ENCODE data around the gene PCID2.

Gene PCID2

DNA sequence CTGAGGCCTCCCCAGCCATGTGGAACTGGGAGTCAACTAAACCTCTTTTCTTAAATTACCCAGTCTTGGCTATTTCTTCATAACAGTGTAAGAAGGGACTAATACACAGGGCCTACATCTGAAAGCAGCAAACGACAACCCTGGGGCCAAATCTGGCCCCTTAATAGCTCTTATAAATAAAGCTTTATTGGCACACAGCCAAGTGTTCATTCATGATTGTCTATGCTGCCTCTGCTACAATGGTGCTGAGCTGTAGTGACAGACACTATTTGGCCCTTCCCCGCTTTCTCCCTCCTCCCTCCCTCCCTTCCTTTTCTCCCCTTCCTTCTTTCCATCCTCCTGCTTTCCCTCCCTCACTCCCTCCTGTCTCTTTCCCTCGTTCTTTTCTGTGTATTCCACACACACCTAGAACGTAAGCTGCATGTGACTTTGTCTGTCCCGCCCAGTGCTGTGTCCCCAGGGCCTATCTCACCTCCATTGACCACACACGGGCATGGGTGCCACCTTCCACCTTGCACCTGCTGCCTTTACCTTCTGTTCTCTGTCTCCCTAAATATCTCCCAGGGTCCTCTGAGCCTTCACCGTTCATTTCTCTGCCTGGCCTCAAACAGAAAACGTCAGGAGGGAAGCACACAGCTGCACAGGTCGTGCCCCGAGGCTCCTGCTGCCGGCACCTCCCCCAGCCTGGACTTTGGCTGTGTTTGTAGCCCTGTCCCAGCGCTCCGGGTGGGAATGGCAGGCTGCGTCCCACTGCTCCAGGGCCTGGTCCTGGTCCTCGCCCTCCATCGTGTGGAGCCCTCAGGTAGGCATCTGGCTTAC is 50.3 kb downstream of the PCID2 start, which contains the start of gene PROZ:
PROZ (plus strand) TSS at position 720 of the 819 bp plus-strand sequence; CDS start at position 733, 13 bp downstream.
- Histone ChIP-seq H3K4me3 (no peak within 1 kb of the TSS), H3K36me3 (no peaks in the 10 kb centered on the region), H3K4me1 (peaks cover 0 to 9% (median 3%) of the 10 kb centered on the region in 4 donors), H3K27me3 (peaks cover 0 to 14% of the 10 kb centered on the region in 2 donors), H3K9me3 (no peaks in the 10 kb centered on the region), H3K27ac (no peak within 1 kb of the TSS)
- TF ChIP-seq, protein P1, sequence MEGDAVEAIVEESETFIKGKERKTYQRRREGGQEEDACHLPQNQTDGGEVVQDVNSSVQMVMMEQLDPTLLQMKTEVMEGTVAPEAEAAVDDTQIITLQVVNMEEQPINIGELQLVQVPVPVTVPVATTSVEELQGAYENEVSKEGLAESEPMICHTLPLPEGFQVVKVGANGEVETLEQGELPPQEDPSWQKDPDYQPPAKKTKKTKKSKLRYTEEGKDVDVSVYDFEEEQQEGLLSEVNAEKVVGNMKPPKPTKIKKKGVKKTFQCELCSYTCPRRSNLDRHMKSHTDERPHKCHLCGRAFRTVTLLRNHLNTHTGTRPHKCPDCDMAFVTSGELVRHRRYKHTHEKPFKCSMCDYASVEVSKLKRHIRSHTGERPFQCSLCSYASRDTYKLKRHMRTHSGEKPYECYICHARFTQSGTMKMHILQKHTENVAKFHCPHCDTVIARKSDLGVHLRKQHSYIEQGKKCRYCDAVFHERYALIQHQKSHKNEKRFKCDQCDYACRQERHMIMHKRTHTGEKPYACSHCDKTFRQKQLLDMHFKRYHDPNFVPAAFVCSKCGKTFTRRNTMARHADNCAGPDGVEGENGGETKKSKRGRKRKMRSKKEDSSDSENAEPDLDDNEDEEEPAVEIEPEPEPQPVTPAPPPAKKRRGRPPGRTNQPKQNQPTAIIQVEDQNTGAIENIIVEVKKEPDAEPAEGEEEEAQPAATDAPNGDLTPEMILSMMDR (IDR thresholded peaks at IDR 0.05), result no peak
- DNase-seq, result no peak
- intact Hi-C loops (cut with DNase I; ENCODE audit: low total_unique reads), result loop anchor here (10.0 kb wide), 2 partner anchors 47 to 123 kb away; partner anchors contain the start of genes CUL4A and PCID2

DNA sequence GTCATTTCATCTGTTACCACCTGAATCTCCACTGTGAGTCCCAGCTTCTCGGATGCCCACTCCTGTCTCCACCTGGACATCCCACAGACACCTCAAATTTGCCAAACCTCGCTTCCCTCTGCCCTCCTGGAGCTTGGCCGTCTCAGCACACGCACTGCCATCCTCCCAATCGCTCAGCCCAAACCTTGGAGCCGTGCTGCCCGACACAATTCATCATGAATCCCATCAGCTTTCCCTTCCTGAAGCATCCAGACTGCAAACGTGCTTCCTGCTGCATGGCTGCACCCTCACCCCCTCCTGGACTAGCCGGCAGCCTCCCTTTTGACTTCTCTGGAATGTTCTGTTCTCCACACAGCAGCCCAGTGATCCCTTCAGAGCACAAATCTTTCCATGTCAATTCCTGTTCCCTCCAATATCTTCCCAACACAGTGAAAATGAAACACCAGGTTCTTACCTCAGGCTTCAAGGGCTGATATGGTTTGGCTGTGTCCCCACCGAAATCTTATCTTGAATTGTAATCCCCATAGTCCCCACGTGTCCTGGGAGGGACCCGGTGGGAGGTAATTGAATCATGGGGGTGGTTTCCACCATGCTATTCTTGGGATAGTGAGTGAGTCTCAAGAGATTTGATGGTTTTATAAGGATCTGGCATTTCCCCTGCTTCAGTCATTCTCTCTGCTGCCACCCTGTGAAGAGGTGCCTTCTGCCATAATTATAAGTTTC is 51.1 kb downstream of the PCID2 start:
- Histone ChIP-seq H3K9me3 (no peaks in the 10 kb centered on the region), H3K4me1 (peaks cover 0 to 15% (median 8%) of the 10 kb centered on the region in 4 donors), H3K36me3 (no peaks in the 10 kb centered on the region), H3K27ac (no peak overlapping the region), H3K27me3 (peaks cover 0 to 9% of the 10 kb centered on the region in 2 donors), H3K4me3 (no peak overlapping the region)
- TF ChIP-seq, protein P1 (IDR thresholded peaks at IDR 0.05), result no peak
- intact Hi-C loops (cut with DNase I; ENCODE audit: low total_unique reads), result loop anchor here (10.0 kb wide), 2 partner anchors 47 to 123 kb away; partner anchors contain the start of genes CUL4A and PCID2
- no peak for DNase-seq

DNA sequence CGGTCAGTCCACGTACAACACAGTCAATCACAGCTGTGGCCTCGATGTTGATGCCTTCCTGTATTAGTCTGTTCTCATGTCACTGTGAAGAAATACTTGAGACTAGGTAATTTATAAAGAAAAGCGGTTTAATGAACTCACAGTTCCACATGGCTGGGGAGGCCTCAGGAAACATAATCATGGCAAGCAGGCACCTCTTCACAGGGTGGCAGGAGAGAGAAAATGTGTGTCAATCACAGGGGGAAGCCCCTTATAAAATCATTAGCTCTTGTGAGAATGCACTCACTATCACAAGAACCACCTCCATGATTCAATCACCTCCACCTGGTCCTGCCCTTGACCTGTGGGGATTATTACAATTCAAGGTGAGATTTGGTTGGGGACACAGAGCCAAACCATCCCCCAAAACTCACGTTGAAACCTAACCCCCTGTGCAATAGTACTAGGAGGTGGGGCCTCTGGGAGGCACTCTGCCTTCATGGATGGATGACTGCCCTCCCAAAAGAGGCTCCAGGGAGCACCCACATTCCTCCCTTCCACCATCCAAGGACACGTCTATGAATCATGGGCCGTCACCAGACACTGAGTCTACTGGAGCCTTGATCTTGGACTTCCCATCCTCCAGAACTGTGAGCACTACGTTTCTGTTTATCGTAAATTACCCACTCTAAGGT is 52.4 kb downstream of the PCID2 start:
- H3K27me3 ChIP-seq, result peaks cover 0 to 5% of the 10 kb centered on the region in 2 donors
- intact Hi-C loops (cut with DNase I; ENCODE audit: low total_unique reads), result loop anchor here (10.0 kb wide), 2 partner anchors 49 to 121 kb away; partner anchors contain the start of genes CUL4A and PCID2

DNA sequence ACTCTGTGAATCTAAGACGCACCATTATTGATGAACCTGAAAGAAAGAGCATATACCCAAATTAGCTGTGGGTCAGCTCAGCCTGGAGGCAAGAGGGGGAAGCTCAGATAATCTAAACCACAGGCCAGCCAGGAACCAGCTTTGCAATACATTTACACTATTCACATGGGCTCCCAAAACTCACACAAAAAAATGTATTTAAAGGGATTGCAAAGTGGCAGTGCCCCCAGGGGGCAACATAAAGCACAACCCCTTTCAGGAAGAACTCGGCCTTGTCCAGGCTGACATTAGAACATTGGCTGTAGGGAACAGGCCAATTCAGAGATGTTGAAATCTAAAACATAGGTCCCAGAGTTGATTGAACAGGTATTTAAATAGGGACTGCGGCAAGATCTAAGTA is 53.3 kb downstream of the PCID2 start:
- Histone ChIP-seq H3K27ac (peak overlapping the region in 1 of 2 donors; percentile 54), H3K27me3 (peaks cover 0 to 4% of the 10 kb centered on the region in 2 donors), H3K36me3 (no peaks in the 10 kb centered on the region), H3K4me3 (no peak overlapping the region), H3K9me3 (no peaks in the 10 kb centered on the region), H3K4me1 (peaks cover 0 to 19% (median 8%) of the 10 kb centered on the region in 4 donors)
- DNase-seq, result no peak
- TF ChIP-seq, protein P1 (IDR thresholded peaks at IDR 0.05), result no peak
- intact Hi-C loops (cut with DNase I; ENCODE audit: low total_unique reads), result loop anchor here (10.0 kb wide), 2 partner anchors 50 to 120 kb away; partner anchors contain the start of genes CUL4A and PCID2

More for the DNA sequence above, 52.4 kb downstream of the PCID2 start:
- Histone ChIP-seq H3K27ac (no peak overlapping the region), H3K4me3 (no peak overlapping the region), H3K4me1 (peaks cover 0 to 19% (median 8%) of the 10 kb centered on the region in 4 donors), H3K9me3 (no peaks in the 10 kb centered on the region), H3K36me3 (no peaks in the 10 kb centered on the region)
- DNase-seq, result no peak
- TF ChIP-seq, protein P1 (IDR thresholded peaks at IDR 0.05), result no peak

All from tibial artery (tissue), 4 donors.